Natural killer cell (primary cell): ENCODE results near the gene DOCK4. TPM values are rescaled to one million over a fixed set of nuclear protein-coding genes. Genes with fewer than 3 reads are reported as not detected.

Source experiments
- ATAC-seq, 3 donors: fragments of 150-1000 bp in 2 of 3; fragments of 200-7000 bp in 1 of 3; cut with Tn5 transposase; 1 replicate in 1 of 3; 2 replicates in 2 of 3; pipeline ENCODE4 v1.10.0; 2021; ENCODE audit warnings: mild to moderate bottlenecking in 2 of 3, moderate library complexity in 2 of 3
- DNase-seq, 2 donors: peaks; one replicate each; pipeline versions ENCODE4 v3.0.0 to v3.0.0-alpha.2; 2013 to 2021; ENCODE audit warnings: mixed read lengths in 1 of 2
- H3K27ac ChIP-seq: one replicate; pipeline ENCODE4 v1.5.1; 2013; ENCODE audit warnings: mild to moderate bottlenecking, low read length
- H3K27me3 ChIP-seq: one replicate; pipeline ENCODE4 v1.6.1; 2013; ENCODE audit warnings: low read length; ENCODE audit not compliant: control insufficient read depth, insufficient read depth
- H3K36me3 ChIP-seq: one replicate; pipeline ENCODE4 v1.6.1; 2013; ENCODE audit warnings: low read length; ENCODE audit not compliant: control insufficient read depth, insufficient read depth
- H3K4me1 ChIP-seq: one replicate; pipeline ENCODE4 v1.6.1; 2013; ENCODE audit warnings: low read length; ENCODE audit not compliant: control insufficient read depth, insufficient read depth
- H3K4me3 ChIP-seq: one replicate; pipeline ENCODE4 v1.5.1; 2013; ENCODE audit warnings: low read length
- H3K9me3 ChIP-seq: one replicate; pipeline ENCODE4 v1.6.1; 2013; ENCODE audit warnings: low read length; ENCODE audit not compliant: control insufficient read depth, insufficient read depth
- H3K27ac Mint-ChIP-seq, 2 donors: one replicate each; pipeline ENCODE4 v1.8.0; 2022; ENCODE audit warnings: mild to moderate bottlenecking in 2 of 2, mixed read lengths in 2 of 2, moderate library complexity in 1 of 2
- H3K27me3 Mint-ChIP-seq, 2 donors: one replicate each; pipeline ENCODE4 v1.8.0; 2022; ENCODE audit warnings: low read depth in 2 of 2, mixed read lengths in 2 of 2
- H3K36me3 Mint-ChIP-seq: one replicate; pipeline ENCODE4 v1.8.0; 2022; ENCODE audit warnings: mixed read lengths
- H3K4me1 Mint-ChIP-seq, 2 donors: one replicate each; pipeline ENCODE4 v1.8.0; 2022; ENCODE audit warnings: mixed read lengths in 2 of 2
- H3K4me3 Mint-ChIP-seq: one replicate; pipeline ENCODE4 v1.8.0; 2022; ENCODE audit warnings: mild to moderate bottlenecking, moderate library complexity, mixed read lengths
- H3K9me3 Mint-ChIP-seq, 2 donors: one replicate each; pipeline ENCODE4 v1.8.0; 2022; ENCODE audit warnings: mixed read lengths in 2 of 2
- CTCF ChIP-seq: fragments of 200-600 bp; IDR thresholded peaks from one replicate; pipeline ENCODE4 v1.8.0; 2022; ENCODE audit warnings: antibody characterized with exemption
- WGBS: methylation state at CpG from one replicate; pipeline ENCODE4 v1.1.7; 2013; ENCODE audit warnings: missing lambda C conversion rate; ENCODE audit not compliant: insufficient coverage; 5-methylcytosine and 5-hydroxymethylcytosine counted together
- intact Hi-C: fragments of 100-400 bp; cut with micrococcal nuclease; formaldehyde crosslinking; loops from one replicate; pipeline ENCODE4 v1.14.2; 2022
- total RNA-seq, 4 donors: library from RNA; stranded (reverse); fragments of 120-200 nt in 1 of 4; gene quantifications; one replicate each; pipeline versions ENCODE4 v1.2.3 to v1.2.4, GENCODE V29; 2013 to 2022

DOCK4 gene
- total RNA-seq, 3 donors from 2014 or later (not counting 1 experiment from before 2014, with no cell fraction given): 0.61 to 2.4 (median 0.89) TPM

- no peaks in the 10 kb centered on the region for H3K9me3 Mint-ChIP-seq
- 0% methylated on average over 1 of the region's 3 CpGs for WGBS
- intact Hi-C loops: no loop called here
- Histone ChIP-seq H3K27me3 (no peaks in the 10 kb centered on the region), H3K9me3 (no peaks in the 10 kb centered on the region), H3K4me3 (no peak overlapping the region), H3K27ac (no peak overlapping the region), H3K4me1 (peaks cover 3% of the 10 kb centered on the region), H3K36me3 (no peaks in the 10 kb centered on the region)
- no peak for TF ChIP-seq CTCF
- no peak for DNase-seq
- H3K36me3 Mint-ChIP-seq: no peaks in the 10 kb centered on the region
- peaks cover 3 to 9% of the 10 kb centered on the region in 2 donors for H3K27me3 Mint-ChIP-seq
- H3K4me3 Mint-ChIP-seq: no peak overlapping the region
- H3K27ac Mint-ChIP-seq: no peak overlapping the region
- ATAC-seq: peak in 1 of 3 donors; percentile 48
- H3K4me1 Mint-ChIP-seq: peaks cover 7 to 8% of the 10 kb centered on the region in 2 donors
These were observed 121.7 kb downstream of the DOCK4 start for GRCh38 chr7:112084520-112084971.

GRCh38 chr7:112083776-112084355 is 122.3 kb downstream of the DOCK4 start:
- Mint-ChIP-seq H3K9me3 (no peaks in the 10 kb centered on the region), H3K36me3 (no peaks in the 10 kb centered on the region), H3K27me3 (peaks cover 3 to 9% of the 10 kb centered on the region in 2 donors), H3K4me1 (peaks cover 7 to 8% of the 10 kb centered on the region in 2 donors), H3K27ac (no peak overlapping the region), H3K4me3 (no peak overlapping the region)
- ATAC-seq (no peak), DNase-seq (no peak)
- Histone ChIP-seq H3K4me3 (no peak overlapping the region), H3K9me3 (no peaks in the 10 kb centered on the region), H3K36me3 (no peaks in the 10 kb centered on the region), H3K4me1 (peaks cover 3% of the 10 kb centered on the region), H3K27ac (no peak overlapping the region), H3K27me3 (no peaks in the 10 kb centered on the region)
- no peak for TF ChIP-seq CTCF
- 92% methylated on average over 5 of the region's 7 CpGs for WGBS
- intact Hi-C loops: no loop called here

GRCh38 chr7:112082306-112082705 is 123.9 kb downstream of the DOCK4 start:
- H3K27ac ChIP-seq: no peak overlapping the region
- peaks cover 3% of the 10 kb centered on the region for H3K4me1 ChIP-seq
- intact Hi-C loops: no loop called here

More at GRCh38 chr7:112082306-112082705, 123.9 kb downstream of the DOCK4 start:
- ATAC-seq: no peak
- 88% methylated on average over 3 of the region's 7 CpGs for WGBS
- no peak overlapping the region for H3K4me3 ChIP-seq
- TF ChIP-seq CTCF: no peak
- no peaks in the 10 kb centered on the region for H3K9me3 ChIP-seq
- H3K4me1 Mint-ChIP-seq: peaks cover 7 to 8% of the 10 kb centered on the region in 2 donors
- H3K9me3 Mint-ChIP-seq: no peaks in the 10 kb centered on the region
- no peak overlapping the region for H3K27ac Mint-ChIP-seq
- no peaks in the 10 kb centered on the region for H3K36me3 Mint-ChIP-seq
- H3K4me3 Mint-ChIP-seq: no peak overlapping the region
- no peaks in the 10 kb centered on the region for H3K27me3 ChIP-seq
- H3K36me3 ChIP-seq: no peaks in the 10 kb centered on the region
- no peak for DNase-seq
- peaks cover 0 to 4% of the 10 kb centered on the region in 2 donors for H3K27me3 Mint-ChIP-seq
